HG02884 (cell line): ENCODE data around the gene PGBD5.

Source experiments
- ATAC-seq: cut with Tn5 transposase; IDR thresholded peaks from one replicate; pipeline ENCODE4 v1.9.1; 2021; ENCODE audit warnings: mild to moderate bottlenecking, moderate library complexity; ENCODE audit not compliant: unreplicated experiment

Gene PGBD5

DNA sequence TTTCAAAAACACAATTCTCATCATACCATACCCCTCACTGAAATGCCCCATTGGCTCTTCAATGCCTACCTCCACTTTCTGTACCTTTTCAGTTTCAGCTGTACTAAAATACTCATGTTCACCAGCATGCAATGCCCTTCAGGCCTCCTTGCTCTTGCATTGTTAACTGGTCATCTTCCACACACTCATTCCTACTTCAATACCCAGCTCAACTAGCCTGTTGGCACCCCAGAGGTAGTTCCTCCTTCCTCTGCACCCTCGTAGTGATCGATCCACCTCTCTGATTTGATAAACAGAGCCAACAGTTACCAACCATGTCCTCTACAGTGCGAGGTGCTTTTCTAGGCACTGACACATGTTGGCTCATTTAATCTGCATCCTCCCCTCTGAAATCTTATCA, 46.7 kb downstream of the PGBD5 start:
- no peak for ATAC-seq

DNA sequence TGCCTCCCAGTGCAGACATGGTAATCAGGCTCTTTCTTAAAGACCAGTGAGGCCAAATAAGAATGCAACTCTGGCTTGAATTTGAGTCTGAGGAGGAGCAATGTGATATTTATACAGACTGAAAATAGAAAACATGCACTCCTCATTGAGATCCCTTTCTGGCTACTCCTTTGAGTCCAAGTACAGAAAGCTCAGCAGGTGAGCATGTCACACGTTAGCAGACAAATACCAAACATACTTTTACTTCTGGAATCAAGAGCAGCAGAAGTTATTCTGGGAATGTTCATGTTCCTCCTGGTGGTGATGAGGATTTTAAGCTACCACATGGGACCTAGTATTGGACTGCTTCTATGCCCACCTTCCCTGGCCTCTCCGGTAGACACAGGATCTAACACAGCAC, 48.3 kb downstream of the PGBD5 start:
- ATAC-seq: no peak

DNA sequence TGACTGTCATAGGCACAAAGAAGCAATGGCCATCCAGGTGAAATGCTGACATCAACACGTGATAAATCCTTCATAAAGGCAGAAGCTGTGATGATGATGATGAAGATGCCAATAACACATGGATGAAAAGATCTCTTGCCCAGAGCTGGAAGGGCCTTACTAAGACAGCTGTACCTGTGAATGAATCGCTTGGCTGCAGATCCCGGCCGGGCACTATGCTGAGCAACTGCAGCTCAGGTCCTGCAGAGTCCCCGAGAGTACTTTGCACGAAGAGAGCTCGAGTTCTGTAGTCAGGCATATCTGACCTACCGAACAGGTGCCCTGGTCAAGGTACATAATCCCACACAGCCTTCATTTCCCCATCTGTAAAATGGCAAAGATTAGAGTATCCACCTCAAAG, 48.8 kb downstream of the PGBD5 start:
- ATAC-seq: no peak

DNA sequence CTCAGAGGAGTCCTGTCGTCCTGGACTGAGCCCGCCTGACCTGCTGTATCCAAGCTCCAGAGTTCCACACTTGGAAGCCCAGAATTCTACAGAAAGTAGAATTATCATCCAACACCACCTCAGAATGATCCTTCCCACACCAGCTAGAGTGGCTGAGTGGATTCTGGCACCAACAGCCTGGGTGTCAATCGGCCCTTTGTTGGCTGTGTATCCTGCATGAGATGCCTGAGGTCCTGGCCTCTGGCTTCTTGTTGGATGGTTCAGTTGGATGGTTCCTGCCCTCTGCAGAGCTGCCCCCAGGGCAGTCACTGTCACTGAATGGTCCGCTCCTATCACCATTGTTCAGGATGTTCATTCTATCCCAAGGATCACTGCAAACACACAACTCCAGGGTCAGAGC, 49.8 kb downstream of the PGBD5 start:
- ATAC-seq: no peak

DNA sequence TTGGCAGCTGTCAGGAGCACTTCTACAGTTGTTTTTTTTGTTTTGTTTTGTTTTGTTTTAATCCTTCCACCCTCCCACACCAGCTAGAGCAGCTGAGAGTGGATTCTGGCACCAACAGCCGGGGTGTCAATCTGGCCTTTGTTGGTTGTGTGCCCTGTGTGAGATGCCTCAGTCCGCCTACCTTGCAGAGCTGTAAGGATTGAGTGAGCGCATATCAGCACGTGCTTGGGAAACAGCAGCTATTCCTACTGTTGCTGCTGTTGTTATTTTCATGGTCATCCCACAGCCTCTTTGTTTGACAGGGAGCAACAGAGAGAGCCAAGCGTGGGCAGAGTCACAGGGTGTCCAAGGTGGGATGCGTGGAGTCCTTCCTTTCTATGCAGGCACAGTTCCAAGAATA, 50.4 kb downstream of the PGBD5 start:
- ATAC-seq: no peak

DNA sequence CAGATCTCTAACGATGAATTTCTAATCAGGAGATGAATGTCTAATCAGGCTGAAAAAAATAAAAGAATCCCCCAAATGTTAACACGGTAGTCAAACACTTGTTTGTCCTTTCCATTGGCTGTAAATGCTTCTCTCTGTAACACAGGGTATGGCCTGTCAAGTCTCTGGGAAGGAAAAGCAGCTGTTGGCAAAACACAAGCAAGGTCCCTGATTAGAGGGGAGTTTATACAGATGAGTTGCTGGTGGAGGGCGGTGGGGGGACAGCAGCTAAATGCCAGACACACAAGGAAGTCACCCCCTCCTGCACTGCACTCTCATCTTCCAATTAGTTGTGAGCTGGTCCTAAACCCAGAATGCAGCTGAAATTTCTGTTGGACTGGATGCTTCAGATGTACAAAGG, 51.0 kb downstream of the PGBD5 start:
- ATAC-seq: no peak

DNA sequence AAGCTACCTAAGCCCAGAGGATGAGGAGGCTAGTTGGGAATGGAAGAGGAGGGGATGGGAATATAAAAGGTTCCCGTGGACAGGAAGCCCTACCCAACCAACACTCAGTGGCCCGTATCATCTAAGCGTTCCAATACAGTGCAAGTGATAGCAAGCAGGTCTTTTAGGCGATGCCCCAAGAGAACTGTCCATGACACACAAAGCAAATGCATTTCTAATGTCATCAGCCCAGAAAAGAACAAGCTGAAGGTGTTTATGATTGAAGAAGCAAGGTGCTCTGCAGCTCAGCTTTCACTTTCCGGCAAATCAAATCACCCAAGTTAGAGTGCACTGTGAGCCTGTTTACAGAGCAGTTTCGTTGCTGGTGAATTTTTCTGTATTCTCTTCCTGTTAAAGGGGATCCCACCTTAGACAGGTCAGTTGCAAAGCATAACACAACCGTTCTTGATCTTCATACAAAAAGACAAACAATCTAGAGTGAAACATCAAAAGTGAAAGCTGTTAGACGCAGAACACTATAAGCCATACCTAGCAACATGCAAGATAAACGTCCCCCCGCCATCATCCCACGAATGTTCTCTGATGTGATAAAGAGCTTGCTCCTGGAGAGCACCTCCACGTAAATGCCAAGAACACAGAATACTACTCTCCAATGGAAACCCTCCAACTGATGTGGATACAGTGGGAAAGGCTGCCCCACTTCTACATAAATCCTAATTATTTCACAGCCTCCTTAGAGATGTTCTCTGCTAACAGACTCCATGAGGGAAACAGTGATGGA, 54.0 kb downstream of the PGBD5 start:
- ATAC-seq: no peak

DNA sequence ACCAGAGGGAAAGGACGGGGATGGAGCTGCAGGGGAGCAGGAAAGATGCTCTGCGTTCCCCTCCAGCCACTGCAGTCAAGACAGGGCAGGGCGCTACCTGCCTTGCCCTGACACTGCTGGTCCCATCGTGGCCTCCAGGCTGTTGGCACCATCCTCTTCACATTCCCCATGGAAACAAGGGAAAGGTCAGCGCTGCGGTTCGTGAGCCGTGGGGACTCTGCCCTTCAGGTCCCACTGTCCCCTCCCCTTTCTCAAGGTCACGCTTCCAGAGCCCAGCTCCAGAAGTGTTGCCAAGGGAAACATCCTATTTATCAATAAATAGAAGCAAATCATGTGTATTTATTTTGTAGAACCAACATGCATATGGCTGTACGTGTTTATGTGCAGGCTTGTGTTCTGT, 56.0 kb downstream of the PGBD5 start:
- ATAC-seq: no peak

DNA sequence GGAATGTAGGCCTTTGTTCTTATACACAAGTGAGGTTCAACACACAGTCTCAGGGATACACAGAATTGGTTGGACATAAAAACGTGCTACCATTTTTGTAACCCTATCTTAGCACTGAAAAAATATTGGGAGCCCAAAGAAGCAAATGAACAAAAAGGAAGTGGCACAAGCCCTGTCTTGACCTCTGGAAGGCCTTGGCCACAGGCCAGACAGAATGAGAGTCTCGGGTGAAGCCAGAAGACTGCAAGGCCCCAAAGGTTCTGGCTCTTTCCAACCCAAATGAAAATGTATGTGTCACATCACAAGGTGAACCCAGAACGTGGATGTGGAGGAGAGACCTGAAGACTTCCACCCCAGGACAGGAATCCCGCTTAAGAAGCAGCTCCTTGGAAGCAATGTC, 57.3 kb downstream of the PGBD5 start:
- no peak for ATAC-seq

DNA sequence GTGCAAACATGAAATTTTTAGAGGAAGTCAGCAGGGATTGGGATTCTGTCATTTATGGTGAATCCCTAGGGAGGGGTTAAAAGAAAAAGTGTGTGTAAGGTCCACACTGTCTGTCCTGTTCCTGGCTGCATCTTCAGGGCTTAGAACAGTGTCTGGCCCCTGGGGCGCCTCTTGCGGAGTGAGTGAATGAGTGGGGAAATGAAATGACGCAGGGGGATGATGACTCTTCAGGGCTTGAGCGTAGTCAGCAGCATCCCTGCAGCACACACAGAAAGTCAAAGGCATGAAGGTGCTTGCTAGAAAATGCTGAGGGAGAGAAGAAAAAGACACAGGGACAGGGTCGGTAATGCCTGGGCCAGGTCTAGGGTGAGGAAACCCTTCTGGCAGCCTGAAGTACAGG, 57.8 kb downstream of the PGBD5 start:
- no peak for ATAC-seq

DNA sequence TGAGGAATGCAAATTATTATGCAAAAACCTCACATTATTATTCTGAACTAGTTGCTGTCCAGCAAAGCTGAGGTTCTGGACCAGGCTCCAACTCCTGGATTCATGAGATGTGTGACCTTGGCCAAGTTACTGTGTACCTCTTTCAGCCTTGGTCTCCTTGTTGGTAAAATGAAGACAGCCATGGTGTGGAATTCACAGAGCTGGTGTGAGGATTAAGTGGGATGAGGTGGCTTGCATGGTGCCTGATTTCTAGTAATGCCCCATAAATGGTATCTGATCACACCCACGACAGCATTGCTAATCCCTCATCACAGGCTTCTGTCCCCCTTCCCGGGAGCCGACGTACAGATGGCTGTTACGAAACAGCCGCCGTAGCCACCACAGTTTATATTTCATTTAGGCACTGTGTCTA, 59.6 kb downstream of the PGBD5 start:
- no peak for ATAC-seq

DNA sequence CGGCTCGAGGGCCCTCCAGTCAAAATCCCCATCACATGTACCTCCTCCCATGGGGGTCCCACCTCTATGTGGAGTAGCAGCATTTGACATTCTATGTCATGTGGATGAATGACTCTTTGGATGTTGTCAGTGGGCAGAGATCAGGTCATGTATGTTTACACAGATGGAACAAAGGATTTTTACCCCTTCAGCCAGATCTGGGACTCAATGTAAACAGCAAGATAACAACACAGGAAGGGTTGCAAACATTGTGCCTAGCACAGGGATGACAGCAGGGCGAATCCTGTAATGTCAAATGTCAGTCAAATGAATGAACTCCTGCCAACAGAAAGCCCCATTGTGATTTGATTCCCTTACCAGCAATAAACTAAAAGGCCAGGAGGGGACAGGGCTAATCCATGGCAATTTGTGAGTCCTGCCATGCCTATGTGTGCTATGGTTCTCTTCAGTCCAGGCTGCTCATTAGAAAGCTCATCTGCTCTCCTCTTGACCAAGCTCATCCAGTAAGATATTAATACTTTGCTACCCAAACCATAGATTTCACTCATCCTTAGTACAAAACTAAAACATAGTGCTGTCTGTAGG, 60.3 kb downstream of the PGBD5 start:
- no peak for ATAC-seq

DNA sequence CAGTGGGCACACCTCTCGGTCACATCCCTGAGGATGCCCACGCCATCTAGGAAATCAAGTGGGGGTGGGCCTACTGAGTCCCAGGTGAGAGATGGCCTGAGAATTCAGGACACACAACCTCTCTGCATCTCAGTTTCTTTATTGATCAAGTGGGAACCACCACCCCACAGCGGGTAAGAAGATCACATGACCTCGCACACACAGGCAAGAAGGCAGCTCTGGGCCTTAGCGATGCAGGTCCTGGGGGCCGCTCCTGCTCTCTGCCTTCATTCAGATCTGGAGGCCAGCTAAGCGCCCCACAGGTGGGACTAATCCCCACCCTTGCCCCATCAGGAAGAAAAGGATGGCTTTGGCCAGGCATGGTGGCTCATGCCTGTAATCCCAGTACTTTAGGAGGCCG, 63.2 kb downstream of the PGBD5 start:
- ATAC-seq: no peak

DNA sequence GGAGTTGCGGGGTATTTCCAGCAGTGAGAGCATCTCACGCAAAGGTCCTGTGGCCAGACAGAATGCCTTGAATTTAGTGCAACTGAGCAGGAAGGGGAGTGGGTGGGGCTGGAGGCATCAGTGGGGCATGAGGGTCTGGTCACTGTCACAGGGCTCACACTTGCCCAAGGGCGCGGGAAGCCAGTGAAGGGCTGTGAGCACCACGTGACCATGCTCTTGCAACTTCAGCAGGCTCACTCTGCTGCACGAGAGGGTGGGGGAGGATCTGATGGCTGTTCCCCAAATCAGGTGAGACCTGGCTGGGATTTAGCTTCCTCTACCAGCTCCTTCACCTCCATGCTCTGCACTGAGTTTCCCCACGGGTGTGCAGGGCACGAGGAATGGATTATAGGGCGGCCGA, 64.2 kb downstream of the PGBD5 start:
- ATAC-seq: no peak

DNA sequence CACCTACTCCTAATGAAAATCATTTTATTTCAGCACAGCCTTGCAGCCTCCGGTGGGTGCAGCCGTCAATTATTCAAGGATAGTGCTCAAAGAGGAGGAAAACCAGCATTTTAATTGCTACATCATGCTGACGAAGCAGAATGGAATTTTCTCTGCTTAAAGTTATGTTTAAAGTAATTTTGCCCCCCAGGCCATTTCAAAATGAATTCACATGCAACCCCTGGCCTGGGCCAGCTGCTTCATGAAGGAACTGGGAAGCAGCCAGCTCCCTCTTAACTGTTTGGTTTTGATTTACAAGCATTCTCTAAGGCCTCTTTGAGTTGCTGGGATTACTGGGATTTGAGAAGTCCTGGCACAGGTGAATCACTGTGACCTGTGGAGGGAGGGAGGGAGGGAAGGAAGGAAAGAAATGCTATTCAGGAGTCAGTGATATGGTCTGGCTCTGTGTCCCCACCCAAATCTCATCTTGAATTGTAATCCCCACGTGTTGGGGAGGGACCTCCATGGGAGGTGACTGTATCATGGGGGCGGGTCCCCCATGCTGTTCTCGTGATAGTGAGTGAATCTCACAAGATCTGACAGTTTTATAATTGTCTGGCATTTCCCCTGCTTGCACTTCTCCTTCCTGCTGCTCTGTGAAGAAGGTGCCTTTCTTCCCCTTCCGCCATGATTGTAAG, 66.0 kb downstream of the PGBD5 start:
- ATAC-seq: no peak

DNA sequence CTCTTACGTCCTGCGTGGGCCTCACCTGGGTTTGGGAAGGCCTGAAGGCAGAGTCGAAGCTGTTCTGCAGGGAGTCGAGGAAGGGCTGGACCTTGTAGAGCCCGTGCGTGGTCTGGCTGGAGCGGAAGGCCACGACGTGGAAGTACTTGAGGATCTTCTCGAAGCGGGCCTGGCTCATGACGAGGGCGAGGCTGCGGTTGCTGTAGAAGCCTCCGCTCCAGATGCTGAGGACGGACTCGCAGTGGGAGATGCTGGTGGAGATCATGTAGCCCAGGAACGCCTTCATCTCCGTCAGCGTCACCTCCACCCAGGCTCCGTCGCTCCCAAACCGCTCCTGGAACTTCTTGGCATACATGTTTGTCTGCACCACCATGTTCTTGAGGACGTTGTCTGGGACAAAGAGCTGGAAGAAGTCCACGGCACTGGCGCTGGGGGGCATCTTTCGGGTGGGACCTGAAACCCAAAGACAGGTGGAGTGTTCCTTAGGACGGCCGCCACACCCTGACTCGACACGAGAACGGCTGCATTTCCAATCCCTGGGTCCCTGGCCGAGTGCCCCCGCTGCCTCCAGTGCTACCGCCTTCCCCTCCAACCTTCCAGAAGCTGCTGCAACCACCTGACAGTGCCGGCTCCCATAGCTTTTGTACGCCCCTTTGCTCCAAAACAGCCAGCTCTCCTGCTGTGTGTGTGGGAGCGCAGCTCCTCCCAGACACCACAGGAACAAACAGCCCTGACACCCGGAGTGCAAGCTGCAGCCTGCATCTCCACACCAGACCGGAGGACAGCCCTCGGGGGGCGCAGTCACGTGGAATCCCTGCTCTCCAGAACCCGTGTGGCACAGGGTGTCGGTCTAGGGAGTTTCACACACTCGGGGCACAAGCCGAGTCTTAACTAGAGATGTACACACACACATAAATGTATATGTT, 69.0 kb downstream of the PGBD5 start:
- no peak for ATAC-seq

DNA sequence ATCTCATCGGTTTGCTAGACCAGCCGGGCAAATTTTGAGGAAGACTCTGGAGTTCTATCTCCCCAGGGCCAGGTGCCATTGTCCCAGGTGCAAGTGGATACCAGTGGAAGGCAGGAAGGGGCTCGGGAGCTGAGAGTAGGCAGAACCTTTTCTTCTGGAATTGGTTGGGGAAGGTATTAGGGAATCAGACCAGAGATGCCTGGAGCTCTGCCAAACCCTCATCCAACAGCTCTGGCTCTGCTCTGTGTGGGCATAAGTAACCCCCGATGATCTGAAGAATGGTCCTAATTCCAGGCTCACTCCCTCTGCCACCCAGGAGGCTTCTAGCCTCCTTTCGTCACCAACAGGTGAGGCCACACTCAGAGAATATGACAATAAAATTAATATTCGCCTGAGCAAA, 69.9 kb downstream of the PGBD5 start:
- no peak for ATAC-seq

DNA sequence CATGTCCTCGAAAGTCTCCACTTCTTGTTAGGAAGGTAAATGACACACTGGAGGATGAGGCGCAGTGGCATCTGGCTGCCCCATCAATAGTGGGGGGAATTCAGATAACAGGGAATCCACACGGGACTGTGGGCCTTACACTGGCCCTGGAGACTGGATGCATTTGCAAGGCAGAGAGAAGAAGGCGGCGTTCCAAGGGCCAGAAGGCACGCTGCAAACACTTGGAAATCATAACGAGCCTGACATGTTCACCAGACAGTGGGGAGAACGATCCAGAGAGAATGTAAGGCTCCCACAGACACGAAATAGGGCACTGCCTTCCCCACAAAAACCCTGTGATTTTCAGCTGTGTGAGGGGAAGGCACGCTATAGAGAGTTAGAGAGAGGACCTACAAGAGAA, 70.5 kb downstream of the PGBD5 start:
- no peak for ATAC-seq

DNA sequence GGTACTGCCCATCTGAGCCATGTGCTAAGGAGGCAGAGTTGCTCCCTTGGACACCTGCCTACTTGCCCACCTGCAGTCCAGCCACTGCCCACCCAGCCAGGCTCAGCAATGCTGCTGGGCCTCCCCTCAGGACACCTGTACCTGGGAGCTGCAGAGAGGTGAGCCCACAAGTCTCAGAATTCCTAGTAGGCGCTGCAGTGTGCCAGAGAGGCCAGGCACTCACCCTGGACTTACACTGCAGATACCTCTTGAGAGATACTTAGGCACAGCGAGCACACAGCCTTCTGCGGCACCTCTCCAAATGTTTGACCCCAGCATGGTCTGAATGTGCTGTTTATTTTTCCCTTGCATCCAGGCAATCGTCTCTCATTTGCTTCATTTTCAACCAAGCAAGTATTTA, 71.0 kb downstream of the PGBD5 start:
- ATAC-seq: no peak

DNA sequence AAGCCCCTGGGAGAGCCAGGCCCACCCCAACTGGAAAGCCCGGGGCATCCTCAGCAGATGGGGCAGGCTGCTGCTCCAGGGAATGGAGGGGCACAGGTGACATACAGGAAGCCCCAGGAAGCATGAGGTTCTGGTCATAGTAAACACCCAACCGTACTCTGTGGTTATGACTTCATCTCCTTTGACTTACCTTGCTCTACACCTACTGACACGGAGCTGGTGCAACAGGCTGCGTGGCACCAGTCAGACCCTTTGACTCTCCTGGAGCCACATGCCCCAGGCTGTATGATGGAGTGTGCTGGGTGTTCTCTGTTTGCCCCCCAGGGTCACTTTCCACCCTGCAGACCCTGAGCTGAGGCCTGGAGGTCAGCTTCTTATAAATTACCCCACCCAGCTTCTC, 72.1 kb downstream of the PGBD5 start:
- no peak for ATAC-seq

DNA sequence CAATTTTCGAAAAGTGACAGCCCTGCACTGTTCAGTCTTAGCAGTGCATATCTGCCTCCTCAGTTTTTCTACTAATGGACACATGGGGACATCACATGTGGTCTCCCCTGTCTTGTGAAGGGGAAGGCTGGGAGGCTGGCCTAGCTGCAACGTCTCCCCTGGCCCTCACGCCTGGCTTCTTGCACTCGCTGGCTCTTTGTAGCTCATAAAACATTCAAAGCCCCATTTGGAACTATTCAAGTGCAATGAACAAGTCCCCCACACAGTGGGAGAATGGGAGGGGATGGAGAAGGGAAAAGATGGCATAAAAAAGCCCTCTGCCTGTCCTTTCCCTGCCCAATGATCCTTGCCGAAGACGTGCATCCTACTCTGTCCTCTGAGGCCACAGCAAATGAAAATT, 73.6 kb downstream of the PGBD5 start:
- no peak for ATAC-seq
